Glomerular visceral epithelial cell (primary cell): ENCODE results near the gene NTM.
A peak's percentile ranks its signal among the peaks of the same experiment; 100 is the strongest.

ENCODE experiments used
- DNase-seq: peaks from one replicate; pipeline ENCODE4 v3.0.0-alpha.2; 2016; ENCODE audit errors: extremely low spot score

NTM gene

GRCh38 chr11:131687291-131688047 lies 317.1 kb downstream of the NTM start:
- no peak for DNase-seq

- DNase-seq: peak; percentile 55
Measured at GRCh38 chr11:131688048-131688693, 317.8 kb downstream of the NTM start.

GRCh38 chr11:131689049-131689925 lies 318.9 kb downstream of the NTM start:
- DNase-seq: no peak

GRCh38 chr11:131690362-131690761 lies 319.9 kb downstream of the NTM start:
- DNase-seq: no peak

GRCh38 chr11:131690776-131691175 lies 320.4 kb downstream of the NTM start:
- DNase-seq: no peak

- peak; percentile 17 for DNase-seq
Measured at GRCh38 chr11:131691181-131692041, 321.0 kb downstream of the NTM start.

- DNase-seq: no peak
Measured at GRCh38 chr11:131692151-131692550, 321.7 kb downstream of the NTM start.

- DNase-seq: no peak
Measured at GRCh38 chr11:131692961-131693360, 322.5 kb downstream of the NTM start.

- DNase-seq: no peak
Measured at GRCh38 chr11:131693756-131694155, 323.3 kb downstream of the NTM start.

GRCh38 chr11:131694526-131695424 lies 324.4 kb downstream of the NTM start:
- DNase-seq: peak; percentile 70

- DNase-seq: no peak
Measured at GRCh38 chr11:131695889-131696429, 325.5 kb downstream of the NTM start.

- no peak for DNase-seq
Measured at GRCh38 chr11:131696690-131697089, 326.3 kb downstream of the NTM start.

- no peak for DNase-seq
Measured at GRCh38 chr11:131703311-131703710, 332.9 kb downstream of the NTM start.

- no peak for DNase-seq
Measured at GRCh38 chr11:131704682-131705081, 334.3 kb downstream of the NTM start.

- DNase-seq: peak; percentile 21
Measured at GRCh38 chr11:131710511-131710910, 340.1 kb downstream of the NTM start.

GRCh38 chr11:131712897-131713296 lies 342.5 kb downstream of the NTM start:
- no peak for DNase-seq

- no peak for DNase-seq
Measured at GRCh38 chr11:131713529-131714134, 343.2 kb downstream of the NTM start.

GRCh38 chr11:131717616-131718015 lies 347.2 kb downstream of the NTM start:
- no peak for DNase-seq

GRCh38 chr11:131723088-131723487 lies 352.7 kb downstream of the NTM start:
- no peak for DNase-seq
